ENCODE measurements around the gene MRPS35.

- TF ChIP-seq, protein P1, sequence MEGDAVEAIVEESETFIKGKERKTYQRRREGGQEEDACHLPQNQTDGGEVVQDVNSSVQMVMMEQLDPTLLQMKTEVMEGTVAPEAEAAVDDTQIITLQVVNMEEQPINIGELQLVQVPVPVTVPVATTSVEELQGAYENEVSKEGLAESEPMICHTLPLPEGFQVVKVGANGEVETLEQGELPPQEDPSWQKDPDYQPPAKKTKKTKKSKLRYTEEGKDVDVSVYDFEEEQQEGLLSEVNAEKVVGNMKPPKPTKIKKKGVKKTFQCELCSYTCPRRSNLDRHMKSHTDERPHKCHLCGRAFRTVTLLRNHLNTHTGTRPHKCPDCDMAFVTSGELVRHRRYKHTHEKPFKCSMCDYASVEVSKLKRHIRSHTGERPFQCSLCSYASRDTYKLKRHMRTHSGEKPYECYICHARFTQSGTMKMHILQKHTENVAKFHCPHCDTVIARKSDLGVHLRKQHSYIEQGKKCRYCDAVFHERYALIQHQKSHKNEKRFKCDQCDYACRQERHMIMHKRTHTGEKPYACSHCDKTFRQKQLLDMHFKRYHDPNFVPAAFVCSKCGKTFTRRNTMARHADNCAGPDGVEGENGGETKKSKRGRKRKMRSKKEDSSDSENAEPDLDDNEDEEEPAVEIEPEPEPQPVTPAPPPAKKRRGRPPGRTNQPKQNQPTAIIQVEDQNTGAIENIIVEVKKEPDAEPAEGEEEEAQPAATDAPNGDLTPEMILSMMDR (IDR thresholded peaks at IDR 0.05; ENCODE audit: low read length): no peak
- no peak for TF ChIP-seq EZH2 (IDR thresholded peaks at IDR 0.05; ENCODE audit: borderline replicate concordance, low read length)
Observed at GRCh38 chr12:27666510-27666909, 44.1 kb upstream of the MRPS35 start.
